Keratinocyte (primary cell): ENCODE results near the gene USP34. TPM values are rescaled to one million over a fixed set of nuclear protein-coding genes. Genes with fewer than 3 reads are reported as not detected.

Experiments used
- DNase-seq: peaks from one replicate; pipeline ENCODE4 v3.0.0-alpha.2; 2011; ENCODE audit warnings: low read depth, missing footprints, low spot score
- FAIRE-seq: peaks from 2 replicates; lab custom pipeline; 2011; peaks lifted over from hg19 to GRCh38; lab: Jason Lieb, UNC
- H2AFZ ChIP-seq: 2 replicates; pipeline ENCODE4 v1.6.0; 2012; ENCODE audit warnings: low read length, control low read depth, inconsistent platforms; ENCODE audit not compliant: control insufficient read depth
- H3K27ac ChIP-seq: 2 replicates; pipeline ENCODE4 v1.5.1; 2011; ENCODE audit warnings: low read length; ENCODE audit not compliant: control insufficient read depth, insufficient read depth
- H3K27me3 ChIP-seq: 3 replicates; pipeline ENCODE4 v1.6.0; 2011; ENCODE audit warnings: low read length; ENCODE audit not compliant: control insufficient read depth, insufficient read depth; ENCODE audit errors: extremely low read depth
- H3K36me3 ChIP-seq, 2 experiments: 2 replicates in 1 of 2; 3 replicates in 1 of 2; pipeline ENCODE4 v1.5.1; 2011; ENCODE audit warnings: low read length in 2 of 2, mild to moderate bottlenecking in 1 of 2; ENCODE audit not compliant: control insufficient read depth in 2 of 2, insufficient read depth in 2 of 2; ENCODE audit errors: extremely low read depth in 1 of 2
- H3K4me1 ChIP-seq: 3 replicates; pipeline ENCODE4 v1.5.1; 2011; ENCODE audit warnings: low read length; ENCODE audit not compliant: control insufficient read depth, insufficient read depth; ENCODE audit errors: extremely low read depth
- H3K4me2 ChIP-seq: 3 replicates; pipeline ENCODE4 v1.6.0; 2011; ENCODE audit warnings: low read depth, low read length; ENCODE audit not compliant: control insufficient read depth, insufficient read depth; ENCODE audit errors: extremely low read depth
- H3K4me3 ChIP-seq, 3 experiments: fragments of 200-600 bp in 1 of 3; sonication (generic) in 1 of 3; 2 replicates in 2 of 3; 3 replicates in 1 of 3; pipeline ENCODE4 v1.5.1; 2011 to 2016; ENCODE audit warnings: low read length in 3 of 3, mild to moderate bottlenecking in 3 of 3, control low read depth in 2 of 3, inconsistent platforms in 1 of 3, low read depth in 1 of 3, mixed read lengths in 1 of 3, mixed run types in 1 of 3, moderate library complexity in 1 of 3; ENCODE audit not compliant: control insufficient read depth in 2 of 3, insufficient read depth in 2 of 3; ENCODE audit errors: extremely low read depth in 1 of 3
- H3K79me2 ChIP-seq: 2 replicates; pipeline ENCODE4 v1.6.0; 2012; ENCODE audit warnings: low read length; ENCODE audit not compliant: control insufficient read depth, insufficient read depth
- H3K9ac ChIP-seq: 3 replicates; pipeline ENCODE4 v1.6.0; 2011; ENCODE audit warnings: low read length; ENCODE audit not compliant: control insufficient read depth, insufficient read depth; ENCODE audit errors: extremely low read depth
- H3K9me1 ChIP-seq: 3 replicates; pipeline ENCODE4 v1.6.0; 2011; ENCODE audit warnings: low read length; ENCODE audit not compliant: control insufficient read depth, insufficient read depth; ENCODE audit errors: extremely low read depth
- H3K9me3 ChIP-seq: 2 replicates; pipeline ENCODE4 v1.5.1; 2012; ENCODE audit warnings: low read depth, low read length; ENCODE audit not compliant: control insufficient read depth
- H4K20me1 ChIP-seq: 3 replicates; pipeline ENCODE4 v1.6.0; 2011; ENCODE audit warnings: low read length; ENCODE audit not compliant: control insufficient read depth, insufficient read depth; ENCODE audit errors: extremely low read depth
- EZH2 ChIP-seq: IDR thresholded peaks from one replicate; pipeline ENCODE4 v1.6.1; 2012; ENCODE audit warnings: inconsistent platforms, mild to moderate bottlenecking, low read length, moderate library complexity
- dilution Hi-C: fragments of 300-500 bp; cut with MboI; formaldehyde crosslinking; loops from one replicate; pipeline ENCODE4 v1.7.0; 2020; ENCODE audit warnings: low sequenced_read_pairs; ENCODE audit not compliant: extremely low pct_ligation_motif_present
- polyA plus RNA-seq, 5 experiments: library from polyadenylated mRNA; depleted of rRNA in 3 of 5; stranded (reverse) in 3 of 5; stranded (forward) in 1 of 5; unstranded in 1 of 5; fragments of >200 nt; gene quantifications; 1 replicate in 1 of 5; 2 replicates in 3 of 5; 3 replicates in 1 of 5; pipeline versions ENCODE4 v1.2.1 to v1.2.3, GENCODE V29; 2011 to 2012; ENCODE audit warnings: missing spikeins in 2 of 5, low read depth in 1 of 5, low replicate concordance in 1 of 5
- TF ChIP-seq, protein P1 (sequence below), 3 experiments: IDR thresholded peaks in 1 of 3; conservative IDR thresholded peaks in 1 of 3; optimal IDR thresholded peaks in 1 of 3; 2 replicates in 2 of 3; 3 replicates in 1 of 3; pipeline versions ENCODE3 to v1.5.1; 2011; ENCODE audit warnings: low read length in 3 of 3, mild to moderate bottlenecking in 3 of 3, moderate library complexity in 2 of 3, control low read depth in 1 of 3, inconsistent platforms in 1 of 3; ENCODE audit not compliant: insufficient read depth in 2 of 3; ENCODE audit errors: extremely low read depth in 1 of 3

USP34 gene
- polyA plus RNA-seq, 1 donor (not counting 4 experiments of a cell fraction or from before 2014, with no cell fraction given): 54.7 TPM

DNA sequence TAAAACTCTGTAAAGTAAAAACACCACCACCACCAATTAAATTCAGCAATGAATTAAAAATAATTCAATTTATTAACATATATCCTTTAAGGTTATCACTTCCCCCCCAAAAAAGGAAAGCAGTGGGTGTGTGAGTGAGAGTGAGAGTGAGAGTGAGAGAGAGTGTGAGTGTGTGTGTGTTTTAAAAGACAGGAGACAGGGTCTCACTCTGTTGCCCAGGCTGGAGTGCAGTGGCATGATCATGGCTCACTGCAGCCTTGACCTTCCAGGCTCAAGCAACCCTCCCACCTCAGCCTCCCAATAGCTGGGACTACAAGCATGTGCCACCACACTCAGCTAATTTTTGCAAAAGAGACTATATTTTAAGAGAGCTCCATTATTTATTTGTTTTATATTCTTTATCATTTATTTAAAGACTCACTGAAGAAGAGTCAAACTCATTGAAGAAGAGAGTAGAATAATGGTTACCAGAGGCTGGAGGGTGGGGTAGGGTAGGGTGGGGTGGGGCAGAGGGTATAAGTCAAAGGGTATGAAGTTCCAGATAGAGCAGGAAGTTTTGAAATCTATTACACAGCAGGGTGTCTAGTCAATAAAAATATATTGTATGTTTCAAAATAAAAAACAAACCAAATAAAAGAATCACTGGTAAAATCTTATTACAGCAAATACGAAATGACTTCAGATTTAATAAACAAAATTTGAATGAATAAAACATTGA lies 187.3 kb downstream of the USP34 start:
- dilution Hi-C loops: no loop called here
- H3K36me3 ChIP-seq: peaks cover 3 to 7% of the 10 kb centered on the region in 2 experiments
- H2AFZ ChIP-seq: no peak overlapping the region
- H3K9me1 ChIP-seq: no peaks in the 10 kb centered on the region
- H3K27ac ChIP-seq: no peak overlapping the region
- H3K79me2 ChIP-seq: no peaks in the 10 kb centered on the region
- no peaks in the 10 kb centered on the region for H3K27me3 ChIP-seq
- FAIRE-seq: no peak
- H3K4me1 ChIP-seq: peaks cover 5% of the 10 kb centered on the region
- H3K4me3 ChIP-seq: no peak overlapping the region
- TF ChIP-seq, protein P1, sequence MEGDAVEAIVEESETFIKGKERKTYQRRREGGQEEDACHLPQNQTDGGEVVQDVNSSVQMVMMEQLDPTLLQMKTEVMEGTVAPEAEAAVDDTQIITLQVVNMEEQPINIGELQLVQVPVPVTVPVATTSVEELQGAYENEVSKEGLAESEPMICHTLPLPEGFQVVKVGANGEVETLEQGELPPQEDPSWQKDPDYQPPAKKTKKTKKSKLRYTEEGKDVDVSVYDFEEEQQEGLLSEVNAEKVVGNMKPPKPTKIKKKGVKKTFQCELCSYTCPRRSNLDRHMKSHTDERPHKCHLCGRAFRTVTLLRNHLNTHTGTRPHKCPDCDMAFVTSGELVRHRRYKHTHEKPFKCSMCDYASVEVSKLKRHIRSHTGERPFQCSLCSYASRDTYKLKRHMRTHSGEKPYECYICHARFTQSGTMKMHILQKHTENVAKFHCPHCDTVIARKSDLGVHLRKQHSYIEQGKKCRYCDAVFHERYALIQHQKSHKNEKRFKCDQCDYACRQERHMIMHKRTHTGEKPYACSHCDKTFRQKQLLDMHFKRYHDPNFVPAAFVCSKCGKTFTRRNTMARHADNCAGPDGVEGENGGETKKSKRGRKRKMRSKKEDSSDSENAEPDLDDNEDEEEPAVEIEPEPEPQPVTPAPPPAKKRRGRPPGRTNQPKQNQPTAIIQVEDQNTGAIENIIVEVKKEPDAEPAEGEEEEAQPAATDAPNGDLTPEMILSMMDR (optimal IDR thresholded peaks at IDR 0.05 in 1 of 3, IDR thresholded peaks at IDR 0.05 in 1 of 3, conservative IDR thresholded peaks at IDR 0.05 in 1 of 3; ENCODE audit: extremely low read depth in 1 of 3, insufficient read depth in 2 of 3, low read length in 3 of 3): no peak
- no peak for TF ChIP-seq EZH2
- no peak overlapping the region for H3K4me2 ChIP-seq
- no peaks in the 10 kb centered on the region for H4K20me1 ChIP-seq
- no peak overlapping the region for H3K9ac ChIP-seq
- DNase-seq: no peak
- no peaks in the 10 kb centered on the region for H3K9me3 ChIP-seq

DNA sequence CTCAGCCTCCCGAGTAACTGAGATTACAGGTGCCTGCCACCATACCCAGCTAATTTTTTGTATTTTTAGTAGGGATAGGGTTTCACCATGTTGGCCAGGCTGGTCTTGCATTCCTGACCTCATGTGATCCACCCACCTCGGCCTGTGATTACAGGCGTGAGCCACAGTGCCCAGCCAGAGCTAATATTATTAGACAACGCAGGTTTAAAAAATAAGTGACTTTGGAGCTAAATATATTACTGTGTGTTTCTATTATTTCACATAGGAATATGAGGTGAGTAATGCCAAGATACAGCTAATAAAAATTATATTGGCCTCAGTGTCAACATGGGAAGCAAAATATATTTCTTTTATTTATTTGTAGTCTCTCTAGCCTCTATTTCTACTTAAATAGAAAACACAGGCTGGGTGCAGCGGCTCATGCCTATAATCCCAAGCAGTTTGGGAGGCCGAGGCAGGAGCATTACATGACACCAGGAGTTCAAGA lies 188.7 kb downstream of the USP34 start:
- Histone ChIP-seq H3K9me3 (no peaks in the 10 kb centered on the region), H3K9me1 (no peaks in the 10 kb centered on the region), H3K4me2 (no peak overlapping the region), H3K4me3 (no peak overlapping the region), H3K4me1 (no peaks in the 10 kb centered on the region), H3K27me3 (no peaks in the 10 kb centered on the region), H3K9ac (no peak overlapping the region), H3K79me2 (no peaks in the 10 kb centered on the region), H2AFZ (no peak overlapping the region), H4K20me1 (no peaks in the 10 kb centered on the region), H3K36me3 (peaks cover 4 to 17% of the 10 kb centered on the region in 2 experiments), H3K27ac (no peak overlapping the region)
- DNase-seq: no peak
- TF ChIP-seq, protein P1 (optimal IDR thresholded peaks at IDR 0.05 in 1 of 3, IDR thresholded peaks at IDR 0.05 in 1 of 3, conservative IDR thresholded peaks at IDR 0.05 in 1 of 3; ENCODE audit: extremely low read depth in 1 of 3, insufficient read depth in 2 of 3, low read length in 3 of 3): no peak
- TF ChIP-seq EZH2: no peak
- no peak for FAIRE-seq
- dilution Hi-C loops: no loop called here
